GM12874 (cell line): ENCODE results near the gene RIMS3.

Experiments
- TF ChIP-seq, protein P1 (sequence below): IDR thresholded peaks from 2 replicates; pipeline ENCODE4 v1.5.1; 2011; ENCODE audit warnings: low read depth, mild to moderate bottlenecking, control low read depth, low read length, moderate library complexity; ENCODE audit not compliant: insufficient read depth

Gene RIMS3

DNA sequence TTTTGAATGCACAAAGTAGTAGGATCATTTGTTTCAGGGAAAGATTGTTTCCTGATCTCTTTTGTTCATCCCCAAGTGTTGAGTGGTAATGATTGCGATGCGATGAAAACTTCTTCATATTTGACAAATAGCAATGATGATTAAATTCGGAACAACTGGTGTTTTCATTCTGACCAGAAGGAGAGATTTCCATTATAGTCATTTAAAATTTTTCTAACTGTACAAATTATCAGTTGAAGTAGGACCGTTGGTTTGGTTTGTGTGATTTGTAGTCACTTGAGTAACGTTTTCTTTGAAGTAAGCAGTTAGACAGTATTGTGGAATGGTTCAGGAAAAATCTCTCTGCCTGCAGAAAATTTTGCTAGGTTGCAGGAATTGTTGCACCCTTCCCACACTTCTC is 32.0 kb upstream of the RIMS3 start:
- TF ChIP-seq, protein P1, sequence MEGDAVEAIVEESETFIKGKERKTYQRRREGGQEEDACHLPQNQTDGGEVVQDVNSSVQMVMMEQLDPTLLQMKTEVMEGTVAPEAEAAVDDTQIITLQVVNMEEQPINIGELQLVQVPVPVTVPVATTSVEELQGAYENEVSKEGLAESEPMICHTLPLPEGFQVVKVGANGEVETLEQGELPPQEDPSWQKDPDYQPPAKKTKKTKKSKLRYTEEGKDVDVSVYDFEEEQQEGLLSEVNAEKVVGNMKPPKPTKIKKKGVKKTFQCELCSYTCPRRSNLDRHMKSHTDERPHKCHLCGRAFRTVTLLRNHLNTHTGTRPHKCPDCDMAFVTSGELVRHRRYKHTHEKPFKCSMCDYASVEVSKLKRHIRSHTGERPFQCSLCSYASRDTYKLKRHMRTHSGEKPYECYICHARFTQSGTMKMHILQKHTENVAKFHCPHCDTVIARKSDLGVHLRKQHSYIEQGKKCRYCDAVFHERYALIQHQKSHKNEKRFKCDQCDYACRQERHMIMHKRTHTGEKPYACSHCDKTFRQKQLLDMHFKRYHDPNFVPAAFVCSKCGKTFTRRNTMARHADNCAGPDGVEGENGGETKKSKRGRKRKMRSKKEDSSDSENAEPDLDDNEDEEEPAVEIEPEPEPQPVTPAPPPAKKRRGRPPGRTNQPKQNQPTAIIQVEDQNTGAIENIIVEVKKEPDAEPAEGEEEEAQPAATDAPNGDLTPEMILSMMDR, result no peak

DNA sequence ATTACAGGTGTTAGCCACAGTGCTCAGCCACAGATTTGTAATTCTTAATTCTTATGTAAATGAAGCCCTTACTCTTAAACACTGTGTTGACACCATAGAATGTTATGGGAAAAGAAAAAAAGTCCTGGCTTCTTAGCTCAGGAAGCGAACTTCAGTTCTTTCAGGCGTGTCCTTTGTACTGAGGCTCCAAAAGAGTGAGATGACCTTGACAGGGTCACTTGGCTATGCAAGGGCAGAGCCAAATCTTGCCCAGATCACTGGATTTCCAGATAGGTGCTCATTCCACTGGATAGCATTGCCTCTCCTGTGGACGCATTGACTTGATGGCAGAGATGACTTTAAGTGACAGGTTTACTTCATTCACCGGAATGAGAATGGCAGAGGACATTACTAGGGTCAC is 30.8 kb upstream of the RIMS3 start:
- TF ChIP-seq, protein P1, result no peak

DNA sequence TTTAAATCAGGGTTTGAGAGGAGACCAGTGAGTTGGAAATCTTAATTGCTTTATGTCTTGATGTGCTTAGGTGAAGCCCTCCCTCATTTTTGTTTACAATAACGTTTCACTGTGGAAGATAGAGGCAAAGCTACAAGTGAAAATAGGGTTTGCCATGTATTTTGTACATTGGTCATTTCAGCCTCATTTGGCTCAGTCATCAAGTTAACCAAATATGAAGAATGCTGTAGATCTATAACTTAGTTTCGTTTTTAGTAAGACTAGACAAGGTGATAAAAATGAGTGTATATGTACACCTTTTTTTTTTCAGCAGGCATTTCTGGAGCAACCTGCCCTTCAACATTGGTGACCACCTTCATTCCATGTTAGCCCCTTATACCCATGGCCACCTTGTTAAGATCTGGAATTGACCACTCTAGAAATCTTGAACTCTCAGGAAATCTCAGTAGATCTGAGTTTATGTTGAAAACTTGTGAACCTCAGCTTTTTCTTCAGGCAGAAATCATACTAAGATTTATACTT is 28.9 kb upstream of the RIMS3 start:
- TF ChIP-seq, protein P1, result no peak

DNA sequence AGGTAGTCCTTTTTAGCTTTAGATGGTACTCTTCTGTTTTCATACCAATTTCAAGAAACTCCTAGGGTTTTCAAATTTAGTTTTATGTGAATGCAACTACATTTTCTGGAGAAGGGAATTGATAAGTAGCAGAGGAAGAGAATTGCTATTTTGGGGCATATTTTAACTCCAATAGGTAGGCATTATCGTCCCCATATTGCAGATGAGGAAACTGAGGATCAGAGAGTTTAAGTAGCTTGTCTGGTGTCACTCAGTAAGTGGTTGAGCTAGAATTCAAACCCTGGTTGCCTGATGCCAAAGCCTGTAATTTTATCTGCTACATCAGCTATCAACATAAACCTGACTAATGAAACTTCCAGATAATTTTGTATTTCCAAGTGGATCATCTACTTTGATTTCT is 27.9 kb upstream of the RIMS3 start:
- TF ChIP-seq, protein P1, result no peak

DNA sequence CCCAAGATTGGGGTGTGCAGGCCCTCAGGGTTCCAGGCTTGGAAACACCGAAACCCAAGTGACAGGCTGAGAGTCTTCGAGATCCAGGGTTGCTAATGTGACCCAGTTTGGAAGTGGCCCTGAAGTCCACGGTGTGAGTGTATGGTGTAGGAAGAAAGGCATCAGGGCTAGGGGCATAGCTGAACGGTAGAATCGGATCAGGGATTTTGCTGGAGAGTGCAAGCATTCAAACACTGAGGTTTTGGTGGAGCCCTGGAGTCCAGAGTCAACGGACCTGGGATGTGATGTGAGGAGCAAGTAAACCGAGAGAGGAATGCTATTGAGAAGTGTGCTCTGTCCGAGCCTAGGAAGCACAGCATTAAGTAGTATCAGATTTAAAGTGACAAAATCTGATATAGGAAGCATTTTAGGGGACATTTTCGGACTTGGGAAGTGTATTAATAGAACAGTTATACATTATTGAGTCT is 27.0 kb upstream of the RIMS3 start:
- TF ChIP-seq, protein P1, result no peak

DNA sequence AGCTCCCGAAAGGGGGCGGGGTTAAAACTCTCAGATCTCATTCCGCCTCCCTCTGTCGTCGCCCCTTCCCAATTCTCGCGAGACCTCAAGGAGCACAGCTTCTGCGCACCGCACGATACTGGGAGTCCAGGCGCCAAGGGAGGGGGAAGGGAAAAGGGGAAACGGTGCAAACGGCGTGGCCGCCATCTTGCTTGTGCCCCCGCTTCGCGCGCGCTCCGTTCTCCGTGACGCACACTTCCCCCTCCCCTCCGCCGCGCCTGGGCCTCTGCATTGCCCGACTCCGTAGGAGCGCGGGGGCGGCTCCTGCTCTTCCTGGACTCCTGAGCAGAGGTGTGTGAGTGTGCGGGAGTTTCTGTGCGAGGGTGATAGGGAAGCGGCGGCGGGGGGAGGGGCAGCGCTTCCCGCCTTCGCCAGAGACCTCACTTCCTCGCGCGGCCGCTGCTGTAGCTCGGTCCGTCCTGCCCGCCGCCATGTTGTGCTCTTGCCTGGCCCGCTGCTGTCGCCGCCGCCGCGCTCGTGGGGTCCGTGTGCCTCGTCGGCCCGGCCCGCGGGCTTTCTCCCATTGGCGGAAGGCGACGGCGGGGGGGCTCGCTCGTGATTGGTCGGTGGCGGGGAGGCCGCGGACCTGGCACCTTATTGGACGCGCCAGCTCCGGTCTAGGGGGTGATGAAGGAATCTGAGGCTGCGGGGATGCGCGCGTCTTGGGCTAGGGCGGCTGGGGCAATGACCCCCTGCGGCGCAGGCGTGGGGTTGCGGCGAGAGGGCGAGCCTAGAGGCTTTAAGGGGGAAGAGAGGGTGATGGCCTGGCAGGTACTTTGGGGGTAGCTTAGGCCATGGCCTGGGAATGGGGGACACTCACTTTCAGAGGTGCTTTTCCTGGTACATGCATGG is 26.3 kb upstream of the RIMS3 start, which contains the start of gene NFYC:
TSS of gene NFYC (plus strand) at position 167 of the 891 bp plus-strand sequence. CDS start 47,140 bp downstream, outside the sequence.
- TF ChIP-seq, protein P1, result no peak

DNA sequence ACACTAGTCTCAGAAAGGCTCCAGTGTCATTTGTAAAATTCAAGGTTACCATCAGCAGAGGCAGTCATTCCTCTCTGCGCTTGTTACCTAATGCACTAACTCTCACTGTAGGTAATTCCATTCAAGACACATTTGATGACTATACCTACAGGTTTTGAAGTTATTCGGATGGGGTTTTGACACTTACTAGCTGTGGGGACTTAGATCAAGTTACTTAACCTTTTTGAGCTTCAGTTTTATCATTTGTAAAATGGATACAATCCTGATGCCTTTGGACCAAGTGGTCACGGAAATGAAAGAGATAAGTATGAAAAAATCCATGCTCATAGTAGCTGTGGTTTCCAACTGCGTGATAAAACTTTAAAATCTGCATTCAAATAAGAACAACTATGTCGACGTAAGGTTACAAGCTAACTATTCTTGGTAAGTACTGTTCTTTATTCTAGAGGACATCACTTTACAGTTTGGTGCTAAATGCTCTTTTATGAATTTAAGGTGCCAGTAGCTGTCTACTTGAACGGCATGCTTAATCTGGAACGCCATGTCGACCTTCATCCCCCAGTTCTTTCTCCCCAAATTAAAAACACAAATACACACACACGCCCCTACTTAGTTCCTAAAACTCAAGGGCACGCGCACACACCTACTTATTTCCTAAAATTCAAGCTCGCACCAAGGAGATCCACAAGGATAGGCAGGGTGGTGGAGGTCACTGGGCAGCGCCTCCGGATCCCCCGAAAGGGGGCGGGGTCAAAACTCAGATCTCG is 25.5 kb upstream of the RIMS3 start:
- TF ChIP-seq, protein P1, result no peak
